HG03432 (cell line): ENCODE measurements around the gene ABLIM1.

ENCODE experiments used
- ATAC-seq: cut with Tn5 transposase; IDR thresholded peaks from one replicate; pipeline ENCODE4 v1.9.1; 2021; ENCODE audit warnings: mild to moderate bottlenecking, moderate library complexity; ENCODE audit not compliant: unreplicated experiment

ABLIM1 gene

GRCh38 chr10:114680543-114681117, 22.6 kb upstream of the ABLIM1 start:
- ATAC-seq = no peak

- ATAC-seq = no peak
These were observed 21.5 kb upstream of the ABLIM1 start for GRCh38 chr10:114679552-114679951.

GRCh38 chr10:114678820-114679219, 20.7 kb upstream of the ABLIM1 start:
- no peak for ATAC-seq

- ATAC-seq = no peak
These were observed 20.3 kb upstream of the ABLIM1 start for GRCh38 chr10:114678336-114678735.

GRCh38 chr10:114674346-114674745, 16.3 kb upstream of the ABLIM1 start:
- no peak for ATAC-seq

- ATAC-seq = no peak
These were observed 11.6 kb upstream of the ABLIM1 start for GRCh38 chr10:114669648-114670047.

- ATAC-seq = no peak
These were observed 10.5 kb upstream of the ABLIM1 start for GRCh38 chr10:114668375-114669080.

GRCh38 chr10:114665873-114666272, 7.8 kb upstream of the ABLIM1 start:
- ATAC-seq = no peak

- no peak for ATAC-seq
These were observed 7.3 kb upstream of the ABLIM1 start for GRCh38 chr10:114665406-114665805.

GRCh38 chr10:114664127-114664526, 6.1 kb upstream of the ABLIM1 start:
- ATAC-seq = no peak

GRCh38 chr10:114663626-114664025, 5.6 kb upstream of the ABLIM1 start:
- no peak for ATAC-seq

- ATAC-seq = no peak
These were observed 4.7 kb upstream of the ABLIM1 start for GRCh38 chr10:114662646-114663217.

- ATAC-seq = no peak
These were observed 3.3 kb upstream of the ABLIM1 start for GRCh38 chr10:114661212-114661880.

GRCh38 chr10:114655671-114656070, 2.4 kb downstream of the ABLIM1 start:
- no peak for ATAC-seq

GRCh38 chr10:114654822-114655575, 3.1 kb downstream of the ABLIM1 start:
- ATAC-seq = no peak

- ATAC-seq = no peak
These were observed 4.1 kb downstream of the ABLIM1 start for GRCh38 chr10:114653926-114654325.

GRCh38 chr10:114652402-114653368, 5.4 kb downstream of the ABLIM1 start:
- no peak for ATAC-seq

GRCh38 chr10:114650831-114651230, 7.2 kb downstream of the ABLIM1 start:
- no peak for ATAC-seq

- no peak for ATAC-seq
These were observed 7.8 kb downstream of the ABLIM1 start for GRCh38 chr10:114650266-114650665.
